GM18909 (cell line): Measurements from ENCODE around the gene SSRP1.
"Not testable (repeated sequence)": the region's sequence is repeated elsewhere in the genome, so short reads cannot be mapped to it uniquely, and the experiment has no call there.

Experiments used
- ATAC-seq: cut with Tn5 transposase; IDR thresholded peaks from one replicate; pipeline ENCODE4 v1.9.1; 2021; ENCODE audit warnings: mild to moderate bottlenecking; ENCODE audit not compliant: unreplicated experiment, poor library complexity

The SSRP1 gene

GRCh38 chr11:57305523-57305922 lies 30.2 kb downstream of the SSRP1 start:
- no peak for ATAC-seq

- ATAC-seq = no peak
Observed at GRCh38 chr11:57303990-57304579, 31.6 kb downstream of the SSRP1 start.

- no peak for ATAC-seq
Observed at GRCh38 chr11:57303280-57303989, 32.3 kb downstream of the SSRP1 start.

GRCh38 chr11:57302489-57302888 lies 33.2 kb downstream of the SSRP1 start:
- no peak for ATAC-seq

- no peak for ATAC-seq
Observed at GRCh38 chr11:57301711-57302423, 33.8 kb downstream of the SSRP1 start.

GRCh38 chr11:57300785-57301184 lies 34.9 kb downstream of the SSRP1 start:
- ATAC-seq = no peak

- no peak for ATAC-seq
Observed at GRCh38 chr11:57299150-57299737, 36.4 kb downstream of the SSRP1 start.

GRCh38 chr11:57297221-57297620 lies 38.5 kb downstream of the SSRP1 start:
- no peak for ATAC-seq

- not testable (repeated sequence) for ATAC-seq
Observed at GRCh38 chr11:57296205-57296604, 39.5 kb downstream of the SSRP1 start.

- no peak for ATAC-seq
Observed at GRCh38 chr11:57294225-57295131, 41.2 kb downstream of the SSRP1 start.

- ATAC-seq = no peak
Observed at GRCh38 chr11:57290288-57290687, 45.4 kb downstream of the SSRP1 start.

GRCh38 chr11:57288771-57289579 lies 46.7 kb downstream of the SSRP1 start:
- no peak for ATAC-seq

- no peak for ATAC-seq
Observed at GRCh38 chr11:57287884-57288283, 47.8 kb downstream of the SSRP1 start.

GRCh38 chr11:57283231-57283990 lies 52.3 kb downstream of the SSRP1 start:
- ATAC-seq = no peak

- not testable (repeated sequence) for ATAC-seq
Observed at GRCh38 chr11:57281546-57281945, 54.1 kb downstream of the SSRP1 start.

- no peak for ATAC-seq
Observed at GRCh38 chr11:57279116-57279515, 56.6 kb downstream of the SSRP1 start.

- ATAC-seq = no peak
Observed at GRCh38 chr11:57278721-57279095, 57.0 kb downstream of the SSRP1 start.

GRCh38 chr11:57277845-57278720 lies 57.6 kb downstream of the SSRP1 start:
- ATAC-seq = peak; percentile 86
